AG04449 (cell line): ENCODE measurements around the gene KCNQ1OT1.

ENCODE experiments used
- CTCF ChIA-PET: fragments of 350-600 bp; formaldehyde crosslinking; extraction: SDS; loops from one replicate; lab custom pipeline; 2021; ENCODE audit warnings: antibody characterized with exemption; lab: Yijun Ruan, JAX
- POLR2A ChIA-PET: fragments of 400-600, 350-600 bp; formaldehyde crosslinking; extraction: SDS; loops from one replicate; lab custom pipeline; 2020; ENCODE audit warnings: antibody characterized with exemption, inconsistent platforms; lab: Yijun Ruan, JAX
- DNase-seq: peaks from one replicate; pipeline ENCODE4 v3.0.0-alpha.2; 2010; ENCODE audit warnings: low read depth, low spot score
- H3K4me3 ChIP-seq: 2 replicates; pipeline ENCODE4 v1.5.1; 2011; ENCODE audit warnings: low read depth, mild to moderate bottlenecking, control low read depth, low read length
- CTCF ChIP-seq: IDR thresholded peaks from one replicate; pipeline ENCODE4 v1.5.1; 2011; ENCODE audit warnings: mild to moderate bottlenecking, moderate library complexity, low read length, control low read depth, inconsistent platforms; ENCODE audit not compliant: insufficient read depth; ENCODE audit errors: missing control alignments

Gene KCNQ1OT1

DNA sequence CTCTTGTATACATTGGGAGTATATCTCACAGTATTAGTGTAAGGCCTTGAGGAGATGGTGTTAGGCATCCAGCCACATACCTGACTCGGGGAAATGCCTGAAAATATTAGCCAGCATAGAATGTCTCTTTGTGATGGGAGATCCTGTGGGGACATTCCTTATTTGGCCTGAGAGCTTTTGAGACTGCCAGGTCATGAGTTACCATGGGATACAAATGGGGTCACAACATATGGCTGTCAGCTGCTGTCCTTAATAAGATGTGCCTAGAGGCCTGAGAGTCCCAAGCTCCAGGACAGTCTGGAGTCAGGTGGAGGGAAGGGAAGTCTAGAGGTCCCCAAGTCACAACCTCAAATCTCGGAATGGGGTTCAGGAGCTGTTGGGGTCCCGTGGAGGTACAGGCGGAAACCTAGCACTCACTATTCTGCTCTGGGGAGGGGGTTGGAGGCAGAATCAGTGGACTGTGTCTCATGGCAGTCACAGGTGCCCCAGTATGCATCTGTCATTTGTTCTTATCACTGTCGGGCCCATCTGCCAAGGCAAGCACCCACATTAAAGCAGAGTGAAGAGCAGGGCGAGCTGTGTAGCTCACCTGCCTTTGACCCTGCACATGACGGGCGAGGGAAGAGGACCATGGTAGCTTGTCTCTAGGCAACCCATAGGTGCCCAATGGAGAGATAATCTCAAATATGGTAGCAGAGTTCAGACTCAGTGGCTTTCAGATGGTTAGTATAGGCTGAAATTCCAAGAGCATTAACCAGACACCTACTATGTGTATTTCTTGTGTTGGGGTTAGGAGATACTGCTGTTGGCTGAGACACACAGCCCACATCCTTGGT lies 29.9 kb downstream of the KCNQ1OT1 start:
- no peak for DNase-seq
- ChIA-PET CTCF (no interaction called here), POLR2A (no interaction called here)
- H3K4me3 ChIP-seq: no peak overlapping the region
- no peak for TF ChIP-seq CTCF

GRCh38 chr11:2668876-2669275 lies 30.9 kb downstream of the KCNQ1OT1 start:
- H3K4me3 ChIP-seq: no peak overlapping the region
- no peak for TF ChIP-seq CTCF
- ChIA-PET CTCF (interaction anchor here (0.9 kb wide), 1 partner anchor 135 kb away, joined by 3 read pairs; no protein-coding TSS in a partner anchor), POLR2A (no interaction called here)
- DNase-seq: no peak

GRCh38 chr11:2667940-2668339 lies 31.9 kb downstream of the KCNQ1OT1 start:
- no peak for TF ChIP-seq CTCF
- H3K4me3 ChIP-seq: no peak overlapping the region
- DNase-seq: no peak
- POLR2A ChIA-PET: no interaction called here
- CTCF ChIA-PET: no interaction called here

GRCh38 chr11:2666828-2667570 lies 32.8 kb downstream of the KCNQ1OT1 start:
- ChIA-PET POLR2A (no interaction called here), CTCF (no interaction called here)
- DNase-seq: no peak

GRCh38 chr11:2666401-2666741 lies 33.4 kb downstream of the KCNQ1OT1 start:
- no peak for DNase-seq
- H3K4me3 ChIP-seq: no peak overlapping the region
- TF ChIP-seq CTCF: no peak
- ChIA-PET CTCF (no interaction called here), POLR2A (no interaction called here)

More at GRCh38 chr11:2666828-2667570, 32.8 kb downstream of the KCNQ1OT1 start:
- no peak for TF ChIP-seq CTCF
- no peak overlapping the region for H3K4me3 ChIP-seq
